Measurements from ENCODE around the gene PLRG1. TPM values are rescaled to one million over a fixed set of nuclear protein-coding genes. Genes with fewer than 3 reads are reported as not detected.

The PLRG1 gene
- polyA plus RNA-seq, 1 donor from 2014 or later: 133 TPM

GRCh38 chr4:154582723-154583122 is 32.5 kb upstream of the PLRG1 start:
- Histone ChIP-seq H3K4me2 (ENCODE audit: low read length) (no peak overlapping the region), H4K20me1 (ENCODE audit: insufficient read depth) (no peaks in the 10 kb centered on the region), H3K27me3 (ENCODE audit: insufficient read depth, low read depth, low read length) (no peaks in the 10 kb centered on the region), H3F3A (ENCODE audit: insufficient read depth, low read length, poor library complexity, severe bottlenecking) (no peaks in the 10 kb centered on the region), H3K9me2 (ENCODE audit: insufficient read depth, low read length) (no peaks in the 10 kb centered on the region), H3K9ac (ENCODE audit: low read length) (no peak overlapping the region), H2AFZ (ENCODE audit: low read depth, low read length) (no peak overlapping the region), H3K4me3 (ENCODE audit: low read length) (no peak overlapping the region), H3K27ac (ENCODE audit: low read length) (no peak overlapping the region), H3K9me3 (ENCODE audit: low read length) (no peaks in the 10 kb centered on the region), H3K36me3 (ENCODE audit: insufficient read depth, low read length) (no peaks in the 10 kb centered on the region), H3K79me2 (replicated peaks; ENCODE audit: insufficient read depth, low read length) (no peaks in the 10 kb centered on the region)
- TF ChIP-seq SMC3 (conservative IDR thresholded peaks at IDR 0.05; ENCODE audit: poor library complexity) (no peak), MXI1 (conservative IDR thresholded peaks at IDR 0.05; ENCODE audit: poor library complexity, severe bottlenecking) (no peak), REST (IDR thresholded peaks at IDR 0.05; ENCODE audit: borderline replicate concordance) (no peak), POLR2AphosphoS5 (IDR thresholded peaks at IDR 0.05) (no peak), EP300 (conservative IDR thresholded peaks at IDR 0.05; ENCODE audit: poor library complexity, severe bottlenecking) (no peak), TAF1 (IDR thresholded peaks at IDR 0.05; ENCODE audit: low read depth) (no peak), EZH2 (IDR thresholded peaks at IDR 0.05; ENCODE audit: borderline replicate concordance, insufficient read depth, low read length, poor library complexity, severe bottlenecking) (no peak), RAD21 (conservative IDR thresholded peaks at IDR 0.05) (no peak), CTCF (IDR thresholded peaks at IDR 0.05; ENCODE audit: poor library complexity, severe bottlenecking) (no peak)

- no peaks in the 10 kb centered on the region for H3K9me2 ChIP-seq (ENCODE audit: insufficient read depth, low read length)
- no peak overlapping the region for H3K27ac ChIP-seq (ENCODE audit: low read length)
- no peaks in the 10 kb centered on the region for H3K9me3 ChIP-seq (ENCODE audit: low read length)
- H3F3A ChIP-seq (ENCODE audit: insufficient read depth, low read length, poor library complexity, severe bottlenecking): no peaks in the 10 kb centered on the region
- no peaks in the 10 kb centered on the region for H3K36me3 ChIP-seq (ENCODE audit: insufficient read depth, low read length)
- no peak overlapping the region for H3K4me2 ChIP-seq (ENCODE audit: low read length)
- H2AFZ ChIP-seq (ENCODE audit: low read depth, low read length): no peak overlapping the region
- H3K79me2 ChIP-seq (replicated peaks; ENCODE audit: insufficient read depth, low read length): no peaks in the 10 kb centered on the region
- H3K4me3 ChIP-seq (ENCODE audit: low read length): no peak overlapping the region
- H3K27me3 ChIP-seq (ENCODE audit: insufficient read depth, low read depth, low read length): no peaks in the 10 kb centered on the region
- no peak for TF ChIP-seq MXI1 (conservative IDR thresholded peaks at IDR 0.05; ENCODE audit: poor library complexity, severe bottlenecking)
- TF ChIP-seq EP300 (conservative IDR thresholded peaks at IDR 0.05; ENCODE audit: poor library complexity, severe bottlenecking): no peak
- TF ChIP-seq TAF1 (IDR thresholded peaks at IDR 0.05; ENCODE audit: low read depth): no peak
- no peak for TF ChIP-seq POLR2AphosphoS5 (IDR thresholded peaks at IDR 0.05)
- no peak for TF ChIP-seq SMC3 (conservative IDR thresholded peaks at IDR 0.05; ENCODE audit: poor library complexity)
- no peak for TF ChIP-seq EZH2 (IDR thresholded peaks at IDR 0.05; ENCODE audit: borderline replicate concordance, insufficient read depth, low read length, poor library complexity, severe bottlenecking)
- TF ChIP-seq RAD21 (conservative IDR thresholded peaks at IDR 0.05): no peak
- TF ChIP-seq REST (IDR thresholded peaks at IDR 0.05; ENCODE audit: borderline replicate concordance): no peak
- TF ChIP-seq CTCF (IDR thresholded peaks at IDR 0.05; ENCODE audit: poor library complexity, severe bottlenecking): no peak
- H4K20me1 ChIP-seq (ENCODE audit: insufficient read depth): no peaks in the 10 kb centered on the region
- H3K9ac ChIP-seq (ENCODE audit: low read length): no peak overlapping the region
Measured at GRCh38 chr4:154579927-154580326, 29.7 kb upstream of the PLRG1 start.

Data from neural cell (in vitro differentiated cells).